Measurements from ENCODE around the gene GNA14.

GRCh38 chr9:77541055-77541454, 107.1 kb downstream of the GNA14 start:
- TF ChIP-seq CTCF (IDR thresholded peaks at IDR 0.05) (no peak), POLR2A (IDR thresholded peaks at IDR 0.05) (no peak), POLR2AphosphoS5 (IDR thresholded peaks at IDR 0.05) (no peak)

Measured in breast epithelium (tissue), 3 donors.